Measurements from ENCODE around the gene ACOT7. TPM values are rescaled to one million over a fixed set of nuclear protein-coding genes. Genes with fewer than 3 reads are reported as not detected.

The ACOT7 gene
- polyA plus RNA-seq, 1 donor: 28.8 TPM

GRCh38 chr1:6298940-6299465, 94.6 kb downstream of the ACOT7 start:
- Histone ChIP-seq H3K4me1 (ENCODE audit: control insufficient read depth, insufficient read depth, low read length) (no peaks in the 10 kb centered on the region), H3K36me3 (ENCODE audit: control insufficient read depth, insufficient read depth, low read length) (peaks cover 6% of the 10 kb centered on the region), H3K9me3 (ENCODE audit: control insufficient read depth, low read depth, low read length) (no peaks in the 10 kb centered on the region), H3K27me3 (ENCODE audit: control insufficient read depth, insufficient read depth, low read length) (no peaks in the 10 kb centered on the region), H3K27ac (ENCODE audit: low read length) (peak overlapping the region; percentile 23), H3K4me3 (ENCODE audit: low read length) (no peak overlapping the region)
- no peak for DNase-seq
- WGBS (ENCODE audit: insufficient coverage, low lambda C conversion rate): no CpG with 5 or more reads among the region's 8 CpGs

- no peaks in the 10 kb centered on the region for H3K4me1 ChIP-seq (ENCODE audit: control insufficient read depth, insufficient read depth, low read length)
- no peaks in the 10 kb centered on the region for H3K27me3 ChIP-seq (ENCODE audit: control insufficient read depth, insufficient read depth, low read length)
- no peaks in the 10 kb centered on the region for H3K9me3 ChIP-seq (ENCODE audit: control insufficient read depth, low read depth, low read length)
- H3K36me3 ChIP-seq (ENCODE audit: control insufficient read depth, insufficient read depth, low read length): peaks cover 9% of the 10 kb centered on the region
- DNase-seq: no peak
- no peak overlapping the region for H3K27ac ChIP-seq (ENCODE audit: low read length)
- no peak overlapping the region for H3K4me3 ChIP-seq (ENCODE audit: low read length)
- no CpG with 5 or more reads among the region's 8 CpGs for WGBS (ENCODE audit: insufficient coverage, low lambda C conversion rate)
These were observed 95.0 kb downstream of the ACOT7 start for GRCh38 chr1:6298530-6298929.

GRCh38 chr1:6295910-6296309, 97.7 kb downstream of the ACOT7 start:
- DNase-seq: no peak
- no CpG with 5 or more reads among the region's 6 CpGs for WGBS (ENCODE audit: insufficient coverage, low lambda C conversion rate)
- no peak overlapping the region for H3K4me3 ChIP-seq (ENCODE audit: low read length)
- no peaks in the 10 kb centered on the region for H3K9me3 ChIP-seq (ENCODE audit: control insufficient read depth, low read depth, low read length)
- peaks cover 12% of the 10 kb centered on the region for H3K36me3 ChIP-seq (ENCODE audit: control insufficient read depth, insufficient read depth, low read length)
- no peaks in the 10 kb centered on the region for H3K27me3 ChIP-seq (ENCODE audit: control insufficient read depth, insufficient read depth, low read length)
- no peaks in the 10 kb centered on the region for H3K4me1 ChIP-seq (ENCODE audit: control insufficient read depth, insufficient read depth, low read length)
- H3K27ac ChIP-seq (ENCODE audit: low read length): no peak overlapping the region

GRCh38 chr1:6294890-6295556, 98.5 kb downstream of the ACOT7 start:
- Histone ChIP-seq H3K27ac (ENCODE audit: low read length) (no peak overlapping the region), H3K27me3 (ENCODE audit: control insufficient read depth, insufficient read depth, low read length) (no peaks in the 10 kb centered on the region), H3K36me3 (ENCODE audit: control insufficient read depth, insufficient read depth, low read length) (peaks cover 12% of the 10 kb centered on the region), H3K4me1 (ENCODE audit: control insufficient read depth, insufficient read depth, low read length) (no peaks in the 10 kb centered on the region), H3K9me3 (ENCODE audit: control insufficient read depth, low read depth, low read length) (no peaks in the 10 kb centered on the region), H3K4me3 (ENCODE audit: low read length) (no peak overlapping the region)
- no CpG with 5 or more reads among the region's 23 CpGs for WGBS (ENCODE audit: insufficient coverage, low lambda C conversion rate)
- no peak for DNase-seq

DNA sequence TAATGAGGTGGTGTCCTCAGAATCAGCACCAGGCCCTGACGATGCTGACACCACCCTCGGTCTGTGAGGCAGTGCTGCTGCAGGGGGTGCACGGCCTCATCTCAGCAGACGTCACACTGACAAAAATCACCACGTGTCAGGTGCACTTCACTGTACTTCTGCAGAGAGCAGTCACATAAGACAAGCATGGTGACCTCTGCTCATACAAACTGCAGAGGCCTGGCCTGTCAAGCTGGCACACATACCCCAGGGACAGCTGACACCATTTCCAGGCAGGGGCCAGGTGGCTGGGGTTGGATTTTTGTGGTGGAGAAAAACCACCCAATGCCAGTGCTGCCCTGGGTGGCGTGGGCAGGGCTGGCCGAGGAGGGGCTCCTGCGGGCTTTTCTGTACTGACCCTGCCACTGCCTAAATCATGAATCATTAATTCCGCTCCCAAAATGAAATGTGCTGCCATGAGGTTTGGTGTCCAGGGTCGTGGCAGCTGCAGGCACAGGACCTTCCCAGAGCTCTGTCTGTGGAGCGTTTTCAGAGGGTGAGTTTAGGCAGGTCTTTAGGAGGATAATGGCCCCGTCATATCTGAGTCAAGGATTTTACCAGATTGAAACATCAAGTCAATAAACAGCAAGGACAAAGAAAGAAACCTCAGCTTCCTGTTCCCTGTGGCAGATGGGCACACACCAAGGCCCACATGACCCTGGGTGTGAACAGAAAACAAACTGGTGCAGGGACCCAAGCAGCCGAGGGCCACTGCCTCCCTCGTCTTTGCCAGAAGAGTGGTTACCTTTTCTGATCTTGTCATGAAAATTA, 99.3 kb downstream of the ACOT7 start:
- no peak overlapping the region for H3K27ac ChIP-seq (ENCODE audit: low read length)
- H3K4me1 ChIP-seq (ENCODE audit: control insufficient read depth, insufficient read depth, low read length): no peaks in the 10 kb centered on the region
- H3K4me3 ChIP-seq (ENCODE audit: low read length): no peak overlapping the region
- DNase-seq: no peak
- peaks cover 12% of the 10 kb centered on the region for H3K36me3 ChIP-seq (ENCODE audit: control insufficient read depth, insufficient read depth, low read length)
- H3K27me3 ChIP-seq (ENCODE audit: control insufficient read depth, insufficient read depth, low read length): no peaks in the 10 kb centered on the region
- no peaks in the 10 kb centered on the region for H3K9me3 ChIP-seq (ENCODE audit: control insufficient read depth, low read depth, low read length)
- WGBS (ENCODE audit: insufficient coverage, low lambda C conversion rate): no CpG with 5 or more reads among the region's 14 CpGs

DNA sequence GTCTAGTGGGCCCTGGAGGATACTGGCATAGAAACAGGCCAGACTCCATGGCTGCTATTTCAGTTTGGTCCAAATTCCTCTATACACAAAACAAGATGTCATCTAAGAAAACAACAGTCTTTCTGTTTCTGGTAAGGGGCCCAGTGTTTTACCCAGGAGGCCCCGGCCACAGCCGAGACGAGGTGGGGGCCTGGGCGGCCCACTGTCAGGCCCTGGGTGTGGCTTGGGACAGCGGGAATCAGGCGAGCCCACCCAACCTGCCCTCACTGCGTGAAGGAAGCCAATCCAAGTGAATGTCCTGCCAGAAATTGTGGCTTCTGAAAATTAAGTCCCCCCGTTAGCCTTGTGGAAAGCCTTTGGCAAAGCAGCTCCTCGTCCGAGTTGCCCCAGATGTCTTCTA, 101.5 kb downstream of the ACOT7 start:
- no peaks in the 10 kb centered on the region for H3K9me3 ChIP-seq (ENCODE audit: control insufficient read depth, low read depth, low read length)
- H3K4me1 ChIP-seq (ENCODE audit: control insufficient read depth, insufficient read depth, low read length): no peaks in the 10 kb centered on the region
- H3K27me3 ChIP-seq (ENCODE audit: control insufficient read depth, insufficient read depth, low read length): no peaks in the 10 kb centered on the region
- peaks cover 12% of the 10 kb centered on the region for H3K36me3 ChIP-seq (ENCODE audit: control insufficient read depth, insufficient read depth, low read length)
- no peak overlapping the region for H3K4me3 ChIP-seq (ENCODE audit: low read length)
- WGBS (ENCODE audit: insufficient coverage, low lambda C conversion rate): no CpG with 5 or more reads among the region's 10 CpGs
- DNase-seq: no peak
- H3K27ac ChIP-seq (ENCODE audit: low read length): no peak overlapping the region

DNA sequence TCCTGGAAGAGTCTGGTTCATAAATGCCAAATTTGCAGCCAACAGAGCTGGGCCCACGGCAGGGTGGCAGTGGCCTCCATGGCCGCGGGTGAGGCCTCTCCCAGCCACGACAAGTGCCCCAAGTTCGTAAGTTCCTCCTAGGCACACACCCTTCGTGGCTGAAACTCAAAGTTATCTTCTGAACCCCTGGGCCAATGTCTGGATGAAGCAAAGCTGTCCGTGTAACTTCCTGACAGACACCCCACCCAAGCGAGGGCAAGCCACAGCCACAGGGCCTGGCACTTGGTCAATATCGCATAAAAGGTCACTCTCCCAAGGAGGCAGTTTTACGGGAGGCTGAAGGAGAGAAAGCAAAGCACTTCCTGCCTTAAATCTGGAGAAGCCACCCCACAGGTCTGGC, 104.9 kb downstream of the ACOT7 start:
- no peak for DNase-seq
- no peak overlapping the region for H3K27ac ChIP-seq (ENCODE audit: low read length)
- H3K27me3 ChIP-seq (ENCODE audit: control insufficient read depth, insufficient read depth, low read length): no peaks in the 10 kb centered on the region
- WGBS (ENCODE audit: insufficient coverage, low lambda C conversion rate): no CpG with 5 or more reads among the region's 10 CpGs
- no peaks in the 10 kb centered on the region for H3K9me3 ChIP-seq (ENCODE audit: control insufficient read depth, low read depth, low read length)
- peaks cover 3% of the 10 kb centered on the region for H3K36me3 ChIP-seq (ENCODE audit: control insufficient read depth, insufficient read depth, low read length)
- H3K4me1 ChIP-seq (ENCODE audit: control insufficient read depth, insufficient read depth, low read length): no peaks in the 10 kb centered on the region
- H3K4me3 ChIP-seq (ENCODE audit: low read length): no peak overlapping the region

- Histone ChIP-seq H3K27me3 (ENCODE audit: control insufficient read depth, insufficient read depth, low read length) (no peaks in the 10 kb centered on the region), H3K27ac (ENCODE audit: low read length) (no peak overlapping the region), H3K4me1 (ENCODE audit: control insufficient read depth, insufficient read depth, low read length) (peaks cover under 1% of the 10 kb centered on the region), H3K9me3 (ENCODE audit: control insufficient read depth, low read depth, low read length) (no peaks in the 10 kb centered on the region), H3K4me3 (ENCODE audit: low read length) (no peak overlapping the region), H3K36me3 (ENCODE audit: control insufficient read depth, insufficient read depth, low read length) (no peaks in the 10 kb centered on the region)
- WGBS (ENCODE audit: insufficient coverage, low lambda C conversion rate): no CpG with 5 or more reads among the region's 14 CpGs
- DNase-seq: no peak
These were observed 105.5 kb downstream of the ACOT7 start for GRCh38 chr1:6288026-6288425.

DNA sequence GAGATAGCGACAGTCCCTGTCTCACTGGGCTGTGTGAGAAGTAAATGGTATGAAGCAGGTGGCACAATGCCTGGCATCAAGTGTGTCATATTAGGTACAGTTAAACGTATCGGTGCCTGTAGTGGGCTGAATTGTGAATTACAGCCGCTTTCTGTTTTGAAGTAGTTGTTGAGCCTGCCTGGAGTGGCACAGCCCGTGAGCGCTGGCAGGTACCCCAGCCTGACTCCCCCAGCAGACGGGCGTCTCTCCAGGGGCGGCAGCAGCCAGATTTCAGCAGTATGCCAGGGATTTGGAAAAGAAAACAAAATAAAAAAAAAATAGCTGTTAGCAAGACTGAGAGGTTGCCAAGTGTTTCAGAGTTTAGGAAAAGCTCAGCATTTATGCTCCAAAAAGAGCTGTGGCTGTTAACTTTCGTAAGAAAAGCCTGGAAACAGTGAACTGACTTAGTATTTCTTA, 106.1 kb downstream of the ACOT7 start:
- WGBS (ENCODE audit: insufficient coverage, low lambda C conversion rate): 96% methylated on average over 4 of the region's 10 CpGs
- H3K27ac ChIP-seq (ENCODE audit: low read length): no peak overlapping the region
- no peak for DNase-seq

DNA sequence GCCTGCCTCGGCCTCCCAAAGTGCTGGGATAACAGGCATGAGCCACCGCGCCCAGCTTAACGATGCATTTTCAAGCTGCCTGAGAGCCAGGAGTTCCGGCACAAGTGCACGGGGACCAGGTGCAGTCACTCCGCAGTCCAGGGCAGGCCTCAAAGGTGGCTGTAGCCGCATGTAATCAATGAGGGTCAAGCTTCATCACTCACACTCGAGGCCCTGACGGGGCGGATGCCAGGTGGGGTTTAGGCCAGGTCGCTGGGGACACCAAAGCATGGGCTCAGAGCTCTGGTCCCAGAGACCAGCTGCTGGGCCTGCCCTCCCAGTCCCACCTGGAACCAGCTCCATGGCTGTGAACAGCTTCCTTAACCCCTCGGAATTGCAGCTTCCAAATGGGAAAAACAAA, 106.5 kb downstream of the ACOT7 start:
- H3K4me3 ChIP-seq (ENCODE audit: low read length): no peak overlapping the region
- no peaks in the 10 kb centered on the region for H3K9me3 ChIP-seq (ENCODE audit: control insufficient read depth, low read depth, low read length)
- no peaks in the 10 kb centered on the region for H3K27me3 ChIP-seq (ENCODE audit: control insufficient read depth, insufficient read depth, low read length)
- H3K36me3 ChIP-seq (ENCODE audit: control insufficient read depth, insufficient read depth, low read length): no peaks in the 10 kb centered on the region
- no peak for DNase-seq
- no peak overlapping the region for H3K27ac ChIP-seq (ENCODE audit: low read length)
- WGBS (ENCODE audit: insufficient coverage, low lambda C conversion rate): no CpG with 5 or more reads among the region's 13 CpGs
- H3K4me1 ChIP-seq (ENCODE audit: control insufficient read depth, insufficient read depth, low read length): peaks cover 11% of the 10 kb centered on the region

More for the DNA sequence above, 106.1 kb downstream of the ACOT7 start:
- Histone ChIP-seq H3K36me3 (ENCODE audit: control insufficient read depth, insufficient read depth, low read length) (no peaks in the 10 kb centered on the region), H3K4me3 (ENCODE audit: low read length) (no peak overlapping the region), H3K27me3 (ENCODE audit: control insufficient read depth, insufficient read depth, low read length) (no peaks in the 10 kb centered on the region), H3K4me1 (ENCODE audit: control insufficient read depth, insufficient read depth, low read length) (peaks cover 6% of the 10 kb centered on the region), H3K9me3 (ENCODE audit: control insufficient read depth, low read depth, low read length) (no peaks in the 10 kb centered on the region)

Data from large intestine (tissue), 3 donors.